ENCODE results near the gene CERS3. TPM values are rescaled to one million over a fixed set of nuclear protein-coding genes. Genes with fewer than 3 reads are reported as not detected.

CERS3 gene
- total and polyA plus RNA-seq, 8 donors, result 0.04 to 0.53 (median 0.15) TPM; not detected in 2

- Histone ChIP-seq H3K27ac (no peak overlapping the region), H3K36me3 (peaks cover 0 to 53% of the 10 kb centered on the region in 2 donors), H3K9me3 (no peaks in the 10 kb centered on the region), H3K4me1 (peaks cover 0 to 17% of the 10 kb centered on the region in 2 donors), H3K4me3 (no peak overlapping the region), H3K27me3 (no peaks in the 10 kb centered on the region)
- DNase-seq (peak in 2 of 4 donors; percentile 64 to 65), ATAC-seq (no peak)
- no peak for TF ChIP-seq CTCF (IDR thresholded peaks at IDR 0.05)
- intact Hi-C loops (cut with DNase I), result loop anchor here in 1 of 2 donors (5.0 kb wide), 1 partner anchor 224 kb away; no protein-coding TSS in a partner anchor
Observed at GRCh38 chr15:100570735-100571313, 42.1 kb upstream of the CERS3 start.

GRCh38 chr15:100570275-100570674, 41.5 kb upstream of the CERS3 start:
- H3K9me3 ChIP-seq, result no peaks in the 10 kb centered on the region
- TF ChIP-seq CTCF (IDR thresholded peaks at IDR 0.05), result no peak
- no peak overlapping the region for H3K4me3 ChIP-seq
- H3K27me3 ChIP-seq, result no peaks in the 10 kb centered on the region
- no peak for DNase-seq
- ATAC-seq, result no peak
- peaks cover 0 to 17% of the 10 kb centered on the region in 2 donors for H3K4me1 ChIP-seq
- peaks cover 0 to 53% of the 10 kb centered on the region in 2 donors for H3K36me3 ChIP-seq
- no peak overlapping the region for H3K27ac ChIP-seq
- intact Hi-C loops (cut with DNase I), result loop anchor here in 1 of 2 donors (5.0 kb wide), 1 partner anchor 223 kb away; no protein-coding TSS in a partner anchor

- ATAC-seq (no peak), DNase-seq (no peak)
- Histone ChIP-seq H3K9me3 (no peaks in the 10 kb centered on the region), H3K27ac (no peak overlapping the region), H3K27me3 (no peaks in the 10 kb centered on the region), H3K4me3 (no peak overlapping the region), H3K36me3 (peaks cover 0 to 47% of the 10 kb centered on the region in 2 donors), H3K4me1 (peaks cover 0 to 17% of the 10 kb centered on the region in 2 donors)
- TF ChIP-seq CTCF (IDR thresholded peaks at IDR 0.05), result no peak
- intact Hi-C loops (cut with DNase I), result no loop called here
Observed at GRCh38 chr15:100569391-100569790, 40.6 kb upstream of the CERS3 start.

- no peak for TF ChIP-seq CTCF (IDR thresholded peaks at IDR 0.05)
- no peak for ATAC-seq
Observed at GRCh38 chr15:100566850-100567628, 38.3 kb upstream of the CERS3 start.

GRCh38 chr15:100565591-100565990, 36.8 kb upstream of the CERS3 start:
- H3K9me3 ChIP-seq, result no peaks in the 10 kb centered on the region
- no peak for DNase-seq
- H3K27ac ChIP-seq, result no peak overlapping the region
- H3K4me1 ChIP-seq, result peaks cover 0 to 2% of the 10 kb centered on the region in 2 donors
- peak; percentile 49 for ATAC-seq
- no peak for TF ChIP-seq CTCF (IDR thresholded peaks at IDR 0.05)
- no peaks in the 10 kb centered on the region for H3K27me3 ChIP-seq
- H3K4me3 ChIP-seq, result no peak overlapping the region
- H3K36me3 ChIP-seq, result peaks cover 0 to 21% of the 10 kb centered on the region in 2 donors
- intact Hi-C loops (cut with DNase I), result no loop called here

More at GRCh38 chr15:100566850-100567628, 38.3 kb upstream of the CERS3 start:
- no peak for DNase-seq
- Histone ChIP-seq H3K4me1 (peaks cover 0 to 12% of the 10 kb centered on the region in 2 donors), H3K36me3 (peaks cover 0 to 29% of the 10 kb centered on the region in 2 donors), H3K4me3 (no peak overlapping the region), H3K27me3 (no peaks in the 10 kb centered on the region), H3K27ac (no peak overlapping the region), H3K9me3 (no peaks in the 10 kb centered on the region)
- intact Hi-C loops (cut with DNase I), result no loop called here

Data from left lung (tissue), 10 donors.